CD4-positive, alpha-beta T cell treated with Interleukin-15 for 4 hours (primary cell): ENCODE measurements around the gene TENT4A.
"Not testable (repeated sequence)": the region's sequence is repeated elsewhere in the genome, so short reads cannot be mapped to it uniquely, and the experiment has no call there.

Experiments used
- DNase-seq: peaks from one replicate; pipeline ENCODE4 v3.0.0-alpha.2; 2020; ENCODE audit warnings: low spot score

TENT4A gene

GRCh38 chr5:6713274-6714225 is at the start of gene TENT4A:
Gene TENT4A, plus strand, starts transcription at chr5:6713432. Its CDS starts 552 bp downstream, at chr5:6713984.
- DNase-seq, result peak; percentile 8

GRCh38 chr5:6666762-6667161 is 46.5 kb upstream of the TENT4A start:
- no peak for DNase-seq

GRCh38 chr5:6667648-6668047 is 45.6 kb upstream of the TENT4A start:
- DNase-seq, result no peak

- DNase-seq, result not testable (repeated sequence)
These were observed 44.5 kb upstream of the TENT4A start for GRCh38 chr5:6668717-6669116.

- DNase-seq, result no peak
These were observed 40.2 kb upstream of the TENT4A start for GRCh38 chr5:6673031-6673430.

- no peak for DNase-seq
These were observed 39.3 kb upstream of the TENT4A start for GRCh38 chr5:6673963-6674362.

GRCh38 chr5:6674421-6674820 is 38.8 kb upstream of the TENT4A start:
- DNase-seq, result no peak

- DNase-seq, result no peak
These were observed 38.3 kb upstream of the TENT4A start for GRCh38 chr5:6674886-6675285.

- no peak for DNase-seq
These were observed 37.3 kb upstream of the TENT4A start for GRCh38 chr5:6675784-6676491.

GRCh38 chr5:6676702-6677101 is 36.5 kb upstream of the TENT4A start:
- no peak for DNase-seq

GRCh38 chr5:6678385-6678784 is 34.8 kb upstream of the TENT4A start:
- no peak for DNase-seq

GRCh38 chr5:6680922-6681321 is 32.3 kb upstream of the TENT4A start:
- DNase-seq, result no peak

- no peak for DNase-seq
These were observed 31.6 kb upstream of the TENT4A start for GRCh38 chr5:6681682-6682081.

GRCh38 chr5:6682239-6682638 is 31.0 kb upstream of the TENT4A start:
- DNase-seq, result no peak

- no peak for DNase-seq
These were observed 30.0 kb upstream of the TENT4A start for GRCh38 chr5:6683241-6683640.

- no peak for DNase-seq
These were observed 29.2 kb upstream of the TENT4A start for GRCh38 chr5:6684075-6684474.

GRCh38 chr5:6686501-6686900 is 26.7 kb upstream of the TENT4A start:
- DNase-seq, result no peak

GRCh38 chr5:6686915-6687409 is 26.3 kb upstream of the TENT4A start:
- no peak for DNase-seq

GRCh38 chr5:6687505-6687904 is 25.7 kb upstream of the TENT4A start:
- DNase-seq, result no peak

- DNase-seq, result no peak
These were observed 20.3 kb upstream of the TENT4A start for GRCh38 chr5:6692906-6693305.

GRCh38 chr5:6698696-6699095 is 14.5 kb upstream of the TENT4A start:
- no peak for DNase-seq

GRCh38 chr5:6699357-6699756 is 13.9 kb upstream of the TENT4A start:
- no peak for DNase-seq

- DNase-seq, result no peak
These were observed 13.1 kb upstream of the TENT4A start for GRCh38 chr5:6700074-6700684.
